Measurements from ENCODE around the gene PTPN4. TPM values are rescaled to one million over a fixed set of nuclear protein-coding genes. Genes with fewer than 3 reads are reported as not detected.

PTPN4 gene
- total RNA-seq, 1 experiment from 2014 or later, result 80.5 TPM

- H3K79me1 ChIP-seq (ENCODE audit: insufficient read depth, low read depth, low read length, poor library complexity, severe bottlenecking), result no peaks in the 10 kb centered on the region
- H3K4me1 ChIP-seq (ENCODE audit: insufficient read depth, low read length), result no peaks in the 10 kb centered on the region
- H2AFZ ChIP-seq (ENCODE audit: low read length), result no peak overlapping the region
- peaks cover 21 to 52% (median 37%) of the 10 kb centered on the region in 3 experiments for H3K36me3 Mint-ChIP-seq (ENCODE audit: insufficient read depth in 1 of 3, low read depth in 3 of 3)
- no peak overlapping the region for H3K27ac ChIP-seq (ENCODE audit: insufficient read length, low read depth, low read length)
- peaks cover 31 to 37% of the 10 kb centered on the region in 2 experiments for H3K4me1 Mint-ChIP-seq
- peaks cover 3% of the 10 kb centered on the region; the same call in 1 of the 2 replicates for H3K79me2 ChIP-seq (ENCODE audit: insufficient read depth, low read length)
- H2BK20ac ChIP-seq (ENCODE audit: low read depth, low read length, poor library complexity, severe bottlenecking), result no peak overlapping the region
- H3K27me3 Mint-ChIP-seq (ENCODE audit: low read depth), result no peaks in the 10 kb centered on the region
- no peak overlapping the region for H4K8ac ChIP-seq (replicated peaks; ENCODE audit: insufficient read length, low read depth, low read length)
- no peak overlapping the region for H3K18ac ChIP-seq (ENCODE audit: insufficient read length, low read depth, low read length)
- no peak overlapping the region for H2BK120ac ChIP-seq (ENCODE audit: low read depth, low read length, poor library complexity, severe bottlenecking)
- H2BK15ac ChIP-seq (ENCODE audit: low read depth, low read length), result no peak overlapping the region
- no peak overlapping the region for H2BK12ac ChIP-seq (ENCODE audit: insufficient read length, low read depth, low read length)
- no peak overlapping the region for H3K4ac ChIP-seq (ENCODE audit: low read depth, low read length)
- no peak overlapping the region for H4K91ac ChIP-seq (ENCODE audit: insufficient read length, low read depth, low read length)
- H3K14ac ChIP-seq (ENCODE audit: insufficient read depth, low read length), result no peak overlapping the region
- no peak overlapping the region for H2AK5ac ChIP-seq (ENCODE audit: insufficient read length, low read length)
- H3K56ac ChIP-seq (ENCODE audit: insufficient read length, low read depth, low read length), result no peak overlapping the region
- peak overlapping the region in 1 of 3 experiments; percentile 89; a peak in 1 of 7 replicates for H3K27ac Mint-ChIP-seq
- TF ChIP-seq CTCF (conservative IDR thresholded peaks at IDR 0.05), result no peak
- H3K23me2 ChIP-seq (ENCODE audit: insufficient read length, low read depth, low read length, poor library complexity, severe bottlenecking), result no peaks in the 10 kb centered on the region
- no CpG with 5 or more reads among the region's 6 CpGs for whole genome bisulfite sequencing (ENCODE audit: extremely low coverage, insufficient read length, low lambda C conversion rate)
- H3T11ph ChIP-seq (ENCODE audit: low read length), result no peak overlapping the region
- H3K9me3 Mint-ChIP-seq, result peaks cover 13 to 14% of the 10 kb centered on the region in 2 experiments
- H4K5ac ChIP-seq (ENCODE audit: insufficient read length, low read depth, low read length), result no peak overlapping the region
- no peak overlapping the region for H3K4me3 Mint-ChIP-seq
- H4K20me1 ChIP-seq (ENCODE audit: control insufficient read depth, insufficient read depth, insufficient read length), result no peaks in the 10 kb centered on the region
- no peaks in the 10 kb centered on the region for H3K9me3 ChIP-seq (ENCODE audit: control insufficient read depth, low read depth, low read length)
- no peak overlapping the region for H3K23ac ChIP-seq (ENCODE audit: insufficient read length, low read depth, low read length)
- H3K4me2 ChIP-seq (ENCODE audit: insufficient read depth, insufficient read length, low read length), result no peak overlapping the region
- no peak overlapping the region for H3K9ac ChIP-seq (ENCODE audit: extremely low read depth, insufficient read length, low read length)
- DNase-seq, result no peak
- no peak overlapping the region for H2BK5ac ChIP-seq (ENCODE audit: insufficient read length, low read length)
- H3K27me3 ChIP-seq (ENCODE audit: insufficient read depth, low read length), result no peaks in the 10 kb centered on the region
These were observed 49.8 kb downstream of the PTPN4 start for GRCh38 chr2:119809339-119810048.
